ENCODE data around the gene ASS1. TPM values are rescaled to one million over a fixed set of nuclear protein-coding genes. Genes with fewer than 3 reads are reported as not detected.
A peak's percentile ranks its signal among the peaks of the same experiment; 100 is the strongest.

Gene ASS1
- total RNA-seq, 1 donor from 2014 or later: 4.5 TPM

DNA sequence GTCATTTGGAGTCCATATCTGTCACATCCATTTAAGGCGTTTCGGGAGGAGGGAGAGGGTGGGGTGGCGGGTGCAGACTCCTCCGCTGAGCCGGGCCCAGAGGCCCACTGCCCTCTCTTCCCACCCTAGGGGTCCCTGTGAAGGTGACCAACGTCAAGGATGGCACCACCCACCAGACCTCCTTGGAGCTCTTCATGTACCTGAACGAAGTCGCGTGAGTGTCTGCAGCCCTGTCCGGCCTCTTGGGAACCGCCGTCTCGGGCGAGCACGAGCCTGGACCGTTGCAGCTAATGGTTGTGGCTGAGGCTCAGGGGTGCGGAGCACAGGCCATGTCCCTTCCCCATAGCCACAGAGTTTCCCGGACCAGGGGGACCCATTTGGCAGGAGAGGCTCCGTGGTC lies 34.8 kb downstream of the ASS1 start:
- Mint-ChIP-seq H3K4me1 (peaks cover 48% of the 10 kb centered on the region), H3K27me3 (ENCODE audit: low read depth) (peaks cover 54% of the 10 kb centered on the region), H3K9me3 (no peaks in the 10 kb centered on the region), H3K4me3 (peak overlapping the region; percentile 71), H3K27ac (ENCODE audit: unreplicated experiment) (no peak overlapping the region), H3K36me3 (ENCODE audit: low read depth) (no peaks in the 10 kb centered on the region)
- DNase-seq (ENCODE audit: low read depth, low spot score): no peak
- TF ChIP-seq, protein P1, sequence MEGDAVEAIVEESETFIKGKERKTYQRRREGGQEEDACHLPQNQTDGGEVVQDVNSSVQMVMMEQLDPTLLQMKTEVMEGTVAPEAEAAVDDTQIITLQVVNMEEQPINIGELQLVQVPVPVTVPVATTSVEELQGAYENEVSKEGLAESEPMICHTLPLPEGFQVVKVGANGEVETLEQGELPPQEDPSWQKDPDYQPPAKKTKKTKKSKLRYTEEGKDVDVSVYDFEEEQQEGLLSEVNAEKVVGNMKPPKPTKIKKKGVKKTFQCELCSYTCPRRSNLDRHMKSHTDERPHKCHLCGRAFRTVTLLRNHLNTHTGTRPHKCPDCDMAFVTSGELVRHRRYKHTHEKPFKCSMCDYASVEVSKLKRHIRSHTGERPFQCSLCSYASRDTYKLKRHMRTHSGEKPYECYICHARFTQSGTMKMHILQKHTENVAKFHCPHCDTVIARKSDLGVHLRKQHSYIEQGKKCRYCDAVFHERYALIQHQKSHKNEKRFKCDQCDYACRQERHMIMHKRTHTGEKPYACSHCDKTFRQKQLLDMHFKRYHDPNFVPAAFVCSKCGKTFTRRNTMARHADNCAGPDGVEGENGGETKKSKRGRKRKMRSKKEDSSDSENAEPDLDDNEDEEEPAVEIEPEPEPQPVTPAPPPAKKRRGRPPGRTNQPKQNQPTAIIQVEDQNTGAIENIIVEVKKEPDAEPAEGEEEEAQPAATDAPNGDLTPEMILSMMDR (conservative IDR thresholded peaks at IDR 0.05): no peak

DNA sequence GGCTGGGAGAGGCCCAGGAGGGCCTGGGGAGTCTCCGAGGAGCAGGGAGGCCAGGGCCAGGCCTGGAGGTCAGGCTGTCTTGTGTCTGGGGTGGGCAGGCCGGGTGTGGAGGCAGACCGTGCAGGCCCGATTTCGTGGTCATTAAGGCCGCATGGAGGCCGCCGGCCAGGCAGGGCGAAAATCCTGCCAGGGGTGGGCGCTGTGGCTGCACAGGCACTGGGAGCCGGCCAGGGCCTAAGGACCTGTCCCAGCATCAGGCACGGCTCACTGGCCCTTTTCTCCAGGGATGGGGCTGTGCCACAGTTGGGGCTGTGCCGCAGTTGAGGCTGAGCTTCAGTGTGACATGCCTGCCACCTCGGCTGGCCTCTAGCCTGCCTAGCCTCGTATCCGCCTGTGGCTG lies 35.9 kb downstream of the ASS1 start:
- Mint-ChIP-seq H3K9me3 (no peaks in the 10 kb centered on the region), H3K27ac (ENCODE audit: unreplicated experiment) (no peak overlapping the region), H3K27me3 (ENCODE audit: low read depth) (peaks cover 55% of the 10 kb centered on the region), H3K36me3 (ENCODE audit: low read depth) (no peaks in the 10 kb centered on the region), H3K4me1 (peaks cover 43% of the 10 kb centered on the region), H3K4me3 (no peak overlapping the region)
- DNase-seq (ENCODE audit: low read depth, low spot score): peak; percentile 40
- TF ChIP-seq, protein P1 (conservative IDR thresholded peaks at IDR 0.05): no peak

DNA sequence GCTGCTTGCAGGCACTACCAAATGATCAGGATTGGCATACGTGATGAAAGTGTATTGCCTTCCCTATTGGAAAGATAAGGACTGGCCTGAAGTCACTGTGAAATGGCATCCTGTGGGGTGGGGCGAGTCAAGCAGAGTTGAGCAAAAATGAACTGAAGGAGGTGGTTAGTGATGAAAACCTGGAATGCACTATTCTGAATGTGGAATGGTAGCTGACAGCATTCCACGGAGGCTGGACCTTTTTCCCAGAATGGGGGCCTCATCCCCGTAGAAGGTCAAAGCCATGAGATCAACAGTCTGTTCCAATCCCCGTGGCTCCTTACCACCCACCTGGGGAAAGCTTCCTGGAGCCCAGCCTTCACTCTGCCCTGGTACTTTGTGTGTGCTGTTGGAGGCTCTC lies 37.7 kb downstream of the ASS1 start:
- Mint-ChIP-seq H3K4me3 (no peak overlapping the region), H3K4me1 (peaks cover 39% of the 10 kb centered on the region), H3K27me3 (ENCODE audit: low read depth) (peaks cover 63% of the 10 kb centered on the region), H3K9me3 (no peaks in the 10 kb centered on the region), H3K36me3 (ENCODE audit: low read depth) (no peaks in the 10 kb centered on the region), H3K27ac (ENCODE audit: unreplicated experiment) (no peak overlapping the region)
- TF ChIP-seq, protein P1 (conservative IDR thresholded peaks at IDR 0.05): no peak
- no peak for DNase-seq (ENCODE audit: low read depth, low spot score)

DNA sequence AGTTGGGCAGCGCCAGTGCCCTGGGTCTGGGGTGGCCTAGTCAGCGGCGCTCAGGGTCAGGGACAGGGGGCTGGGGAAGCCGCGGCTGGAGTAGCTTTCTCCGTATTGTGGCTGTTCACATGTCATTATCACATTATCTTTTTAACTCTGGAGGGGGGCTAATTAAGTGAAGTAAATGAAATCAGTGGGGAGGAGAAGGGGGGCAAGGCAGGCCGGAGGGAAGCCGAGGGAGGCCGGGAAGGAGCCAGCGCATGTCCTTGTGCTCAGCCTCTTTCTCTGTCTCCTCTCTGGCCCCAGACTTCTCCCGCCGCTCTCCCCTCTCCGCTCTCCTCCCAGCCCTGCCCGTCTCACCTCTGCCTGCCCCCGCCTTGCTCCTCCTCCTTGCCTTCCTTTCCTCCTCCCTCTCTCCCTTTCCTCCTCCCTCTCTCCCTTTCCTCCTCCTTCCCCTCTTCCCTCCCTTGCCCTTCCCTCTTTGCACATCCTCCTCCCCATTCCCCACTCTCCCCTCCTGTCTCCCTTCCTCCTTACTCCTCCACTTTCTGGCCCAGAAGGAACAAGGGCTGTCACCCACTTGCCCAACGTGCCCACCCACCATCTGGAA lies 38.7 kb downstream of the ASS1 start:
- no peaks in the 10 kb centered on the region for H3K9me3 Mint-ChIP-seq
- DNase-seq (ENCODE audit: low read depth, low spot score): no peak
- no peaks in the 10 kb centered on the region for H3K36me3 Mint-ChIP-seq (ENCODE audit: low read depth)
- H3K27ac Mint-ChIP-seq (ENCODE audit: unreplicated experiment): no peak overlapping the region
- TF ChIP-seq, protein P1 (conservative IDR thresholded peaks at IDR 0.05): no peak
- peaks cover 42% of the 10 kb centered on the region for H3K4me1 Mint-ChIP-seq
- H3K27me3 Mint-ChIP-seq (ENCODE audit: low read depth): peaks cover 63% of the 10 kb centered on the region
- no peak overlapping the region for H3K4me3 Mint-ChIP-seq

DNA sequence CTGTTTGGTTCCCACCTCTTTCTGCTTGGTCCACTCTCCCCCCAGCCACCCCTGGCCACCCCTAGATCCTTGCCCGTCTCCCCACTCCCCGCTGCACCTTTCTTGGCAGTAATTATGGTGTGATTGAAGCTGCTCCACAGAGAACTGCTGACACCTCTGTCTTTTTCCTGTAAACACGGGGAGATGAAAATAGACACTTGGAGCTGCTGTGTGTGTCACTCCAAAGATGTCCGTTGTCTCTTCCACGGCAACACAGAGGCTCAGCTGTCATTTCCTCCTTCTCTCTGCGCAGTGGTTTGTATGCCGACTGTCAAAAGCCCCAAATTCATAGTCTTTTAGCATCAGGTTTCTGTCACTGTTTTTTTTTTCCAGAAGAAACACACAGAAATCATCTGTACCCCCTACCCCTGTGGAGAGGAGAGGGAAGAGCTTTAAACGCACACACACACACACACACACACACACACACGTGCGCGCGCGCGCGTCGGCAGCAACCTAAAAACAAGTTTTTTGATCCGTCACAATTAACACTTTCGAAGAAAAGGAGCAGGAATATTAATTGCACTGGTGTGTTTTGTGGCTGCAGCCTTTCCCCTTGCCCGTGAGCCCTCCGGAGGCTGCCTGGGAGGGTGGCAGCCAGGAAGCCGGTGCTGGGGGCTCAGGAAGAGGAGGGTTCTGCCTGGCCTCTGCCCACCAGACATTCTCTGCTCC lies 39.8 kb downstream of the ASS1 start:
- H3K9me3 Mint-ChIP-seq: no peaks in the 10 kb centered on the region
- TF ChIP-seq, protein P1 (conservative IDR thresholded peaks at IDR 0.05): no peak
- H3K4me1 Mint-ChIP-seq: peaks cover 32% of the 10 kb centered on the region
- no peak for DNase-seq (ENCODE audit: low read depth, low spot score)
- H3K27ac Mint-ChIP-seq (ENCODE audit: unreplicated experiment): no peak overlapping the region
- no peak overlapping the region for H3K4me3 Mint-ChIP-seq
- H3K36me3 Mint-ChIP-seq (ENCODE audit: low read depth): no peaks in the 10 kb centered on the region
- peaks cover 54% of the 10 kb centered on the region for H3K27me3 Mint-ChIP-seq (ENCODE audit: low read depth)
